Caco-2 (cell line): ENCODE measurements around the gene ZNG1F. TPM values are rescaled to one million over a fixed set of nuclear protein-coding genes. Genes with fewer than 3 reads are reported as not detected.
"Not testable (repeated sequence)": the region's sequence is repeated elsewhere in the genome, so short reads cannot be mapped to it uniquely, and the experiment has no call there.

ENCODE experiments used
- BruUV-seq: library from RNA; stranded (reverse); fragments of 400-500 nt; replicated peaks from 2 replicates; lab custom pipeline; 2021; lab: Mats Ljungman, UMichigan
- CTCF ChIA-PET: fragments of 300-600 bp; sonication (Branson Sonifier 250); formaldehyde crosslinking; loops from one replicate; lab custom pipeline; 2022; ENCODE audit warnings: antibody characterized with exemption; lab: Charles Lee
- POLR2A ChIA-PET: fragments of 300-600 bp; sonication (Branson Sonifier 250); formaldehyde crosslinking; loops from one replicate; lab custom pipeline; 2022; ENCODE audit warnings: antibody characterized with exemption; lab: Charles Lee
- DNase-seq, 2 experiments: peaks; one replicate each; pipeline versions ENCODE4 v3.0.0 to v3.0.0-alpha.2; 2020 to 2022
- H3K27me3 ChIP-seq: replicated peaks from 2 replicates; pipeline ENCODE4 v1.6.0; 2011; ENCODE audit warnings: low read length; ENCODE audit not compliant: control insufficient read depth, insufficient read depth
- H3K36me3 ChIP-seq: 2 replicates; pipeline ENCODE4 v1.5.1; 2011; ENCODE audit warnings: low read length; ENCODE audit not compliant: control insufficient read depth, insufficient read depth
- H3K4me1 ChIP-seq: fragments of 250-450 bp; sonication (Bioruptor Pico); 2 replicates; pipeline ENCODE4 v1.5.1; 2020; ENCODE audit warnings: mild to moderate bottlenecking
- H3K4me3 ChIP-seq: 2 replicates; pipeline ENCODE4 v1.5.1; 2011; ENCODE audit warnings: low read depth, mild to moderate bottlenecking, control low read depth, low read length
- H3K9me3 ChIP-seq: fragments of 250-450 bp; sonication (Bioruptor Pico); 2 replicates; pipeline ENCODE4 v1.5.1; 2020; ENCODE audit warnings: mild to moderate bottlenecking, moderate library complexity
- H3K27ac Mint-ChIP-seq: one replicate; pipeline ENCODE4 v1.8.0; 2022; ENCODE audit warnings: mixed read lengths; ENCODE audit not compliant: unreplicated experiment
- H3K27me3 Mint-ChIP-seq: one replicate; pipeline ENCODE4 v1.8.0; 2022; ENCODE audit warnings: mixed read lengths; ENCODE audit not compliant: insufficient read depth, unreplicated experiment
- H3K36me3 Mint-ChIP-seq: one replicate; pipeline ENCODE4 v1.8.0; 2022; ENCODE audit warnings: mild to moderate bottlenecking, mixed read lengths; ENCODE audit not compliant: insufficient read depth, unreplicated experiment
- H3K4me1 Mint-ChIP-seq: one replicate; pipeline ENCODE4 v1.8.0; 2022; ENCODE audit warnings: low read depth, mixed read lengths; ENCODE audit not compliant: unreplicated experiment
- H3K4me3 Mint-ChIP-seq: one replicate; pipeline ENCODE4 v1.8.0; 2022; ENCODE audit warnings: mild to moderate bottlenecking, moderate library complexity, mixed read lengths; ENCODE audit not compliant: unreplicated experiment
- H3K9me3 Mint-ChIP-seq: one replicate; pipeline ENCODE4 v1.8.0; 2022; ENCODE audit warnings: mixed read lengths; ENCODE audit not compliant: unreplicated experiment
- intact Hi-C: fragments of 100-400 bp; cut with micrococcal nuclease; formaldehyde crosslinking; loops from one replicate; pipeline ENCODE4 v1.10.0; 2022; ENCODE audit not compliant: unreplicated experiment
- total RNA-seq: library from RNA; stranded (reverse); gene quantifications from 2 replicates; pipeline ENCODE4 v1.2.3, GENCODE V29; 2022

The ZNG1F gene
- total RNA-seq, 1 experiment from 2014 or later: 4.9 TPM

DNA sequence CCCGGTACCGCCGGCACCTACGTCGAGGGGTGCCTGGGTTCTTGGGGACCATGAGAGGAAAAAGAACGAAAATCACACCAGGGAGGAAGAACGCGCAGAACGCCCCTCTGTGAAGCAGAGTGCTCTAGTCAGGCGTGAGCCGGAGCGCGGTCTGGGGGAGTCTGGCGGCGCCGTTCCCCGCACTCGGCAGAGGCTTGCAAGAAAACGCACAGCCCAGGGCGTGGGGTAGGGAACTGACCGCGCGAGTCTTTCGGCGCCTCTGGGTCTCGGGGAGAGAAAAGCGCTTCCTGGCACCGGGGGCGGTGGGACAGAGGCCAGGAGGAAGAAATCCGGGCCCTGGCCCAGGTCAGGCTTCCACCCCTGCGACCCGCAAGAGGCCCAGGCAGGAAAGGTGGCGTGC, 65.3 kb downstream of the ZNG1F start:
- H3K36me3 ChIP-seq, H3K4me3 Mint-ChIP-seq, H3K36me3 Mint-ChIP-seq, intact Hi-C loops, BruUV-seq, H3K4me1 ChIP-seq, POLR2A ChIA-PET, H3K4me3 ChIP-seq, H3K27ac Mint-ChIP-seq, H3K4me1 Mint-ChIP-seq, DNase-seq, CTCF ChIA-PET, H3K27me3 Mint-ChIP-seq, H3K9me3 Mint-ChIP-seq, H3K9me3 ChIP-seq, H3K27me3 ChIP-seq: not testable (repeated sequence)

DNA sequence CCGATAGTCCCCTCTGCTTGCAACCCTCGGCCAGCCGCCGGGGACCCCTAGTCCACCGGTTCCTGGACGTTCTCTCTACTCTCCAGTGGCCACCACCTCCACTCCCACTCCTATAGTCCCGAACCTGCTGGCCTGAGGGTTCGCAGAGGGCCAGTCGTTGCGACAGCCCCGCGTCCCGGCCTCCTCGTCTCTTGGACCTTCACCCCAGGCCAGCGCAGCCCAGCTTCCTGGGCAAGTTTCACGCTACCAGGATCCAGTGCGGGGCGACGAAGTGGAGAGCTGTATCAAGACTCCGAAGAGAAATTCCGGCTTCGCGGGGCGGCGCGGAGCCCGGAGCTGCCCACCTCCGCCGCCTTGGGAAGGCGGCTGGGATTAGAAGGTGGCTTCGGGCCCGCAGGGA, 65.7 kb downstream of the ZNG1F start:
- H3K9me3 ChIP-seq, intact Hi-C loops, H3K4me3 ChIP-seq, CTCF ChIA-PET, H3K27me3 Mint-ChIP-seq, H3K27me3 ChIP-seq, H3K4me1 ChIP-seq, H3K4me1 Mint-ChIP-seq, H3K9me3 Mint-ChIP-seq, BruUV-seq, H3K36me3 Mint-ChIP-seq, H3K4me3 Mint-ChIP-seq, H3K36me3 ChIP-seq, POLR2A ChIA-PET, H3K27ac Mint-ChIP-seq, DNase-seq: not testable (repeated sequence)

DNA sequence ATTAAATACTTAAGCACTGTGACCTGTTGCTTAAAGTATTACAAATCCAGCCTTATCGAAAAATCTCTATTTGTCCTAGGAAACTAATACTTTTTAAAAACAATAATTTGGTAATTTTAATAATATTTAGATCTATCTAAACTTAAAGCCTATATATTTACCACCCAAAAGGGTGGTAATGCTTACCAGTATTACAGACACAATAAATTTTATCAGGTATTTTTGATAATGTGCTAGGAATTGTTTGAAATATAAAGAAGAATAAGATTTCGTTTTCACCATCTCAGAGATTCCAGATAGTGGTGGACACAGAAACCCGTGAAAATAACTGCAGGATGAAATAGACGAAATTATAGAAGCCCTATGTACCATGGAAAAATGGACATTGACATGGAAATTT, 68.4 kb downstream of the ZNG1F start:
- intact Hi-C loops, H3K4me3 ChIP-seq, H3K36me3 ChIP-seq, POLR2A ChIA-PET, H3K4me3 Mint-ChIP-seq, BruUV-seq, H3K4me1 ChIP-seq, DNase-seq, H3K9me3 Mint-ChIP-seq, H3K27me3 Mint-ChIP-seq, H3K4me1 Mint-ChIP-seq, H3K27ac Mint-ChIP-seq, CTCF ChIA-PET, H3K27me3 ChIP-seq, H3K9me3 ChIP-seq, H3K36me3 Mint-ChIP-seq: not testable (repeated sequence)

DNA sequence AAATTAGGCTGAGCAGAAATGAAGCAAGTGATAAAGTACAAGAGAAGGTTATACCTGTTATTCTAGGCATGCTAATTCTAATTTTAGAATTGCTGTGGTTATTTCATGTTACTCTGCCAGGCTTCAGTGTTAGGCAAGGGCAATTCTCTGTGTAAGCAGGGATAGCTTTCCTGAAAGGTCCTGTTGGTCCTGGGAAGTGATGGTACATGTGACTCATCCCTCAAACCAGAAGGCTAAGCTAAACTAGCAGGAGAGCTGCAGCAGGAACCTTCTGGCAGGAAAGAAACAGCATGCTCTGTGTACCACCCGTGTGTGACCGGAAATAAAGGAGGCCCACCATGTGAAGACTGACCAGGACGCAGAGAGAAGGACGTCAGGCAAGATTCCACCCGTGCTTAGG, 69.4 kb downstream of the ZNG1F start:
- H3K4me3 Mint-ChIP-seq, H3K27ac Mint-ChIP-seq, H3K9me3 ChIP-seq, intact Hi-C loops, H3K27me3 ChIP-seq, H3K4me1 ChIP-seq, H3K4me3 ChIP-seq, H3K9me3 Mint-ChIP-seq, H3K4me1 Mint-ChIP-seq, CTCF ChIA-PET, DNase-seq, POLR2A ChIA-PET, H3K27me3 Mint-ChIP-seq, BruUV-seq, H3K36me3 Mint-ChIP-seq, H3K36me3 ChIP-seq: not testable (repeated sequence)

DNA sequence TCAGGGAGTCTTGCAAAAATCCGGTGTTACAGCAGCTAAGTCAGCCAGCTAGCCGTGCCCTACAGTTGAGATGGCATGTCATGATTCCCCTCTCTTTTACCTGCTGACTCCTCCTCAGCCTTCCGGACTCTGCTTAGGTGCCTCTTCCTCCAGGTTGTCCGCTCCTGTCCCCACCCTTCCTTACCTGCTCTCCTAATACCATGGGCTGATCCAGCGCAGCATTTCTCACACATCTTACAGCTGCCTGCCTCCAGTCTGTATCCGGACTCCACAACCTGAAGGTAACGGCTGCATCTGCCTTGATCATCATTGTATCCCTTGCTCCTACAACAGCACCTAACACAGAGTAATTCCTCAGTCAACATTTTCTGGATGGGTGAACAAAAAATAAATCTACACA, 69.8 kb downstream of the ZNG1F start:
- H3K9me3 ChIP-seq, DNase-seq, H3K4me3 ChIP-seq, H3K27ac Mint-ChIP-seq, H3K4me3 Mint-ChIP-seq, H3K4me1 ChIP-seq, H3K36me3 ChIP-seq, POLR2A ChIA-PET, H3K27me3 ChIP-seq, H3K27me3 Mint-ChIP-seq, CTCF ChIA-PET, H3K36me3 Mint-ChIP-seq, H3K9me3 Mint-ChIP-seq, BruUV-seq, intact Hi-C loops, H3K4me1 Mint-ChIP-seq: not testable (repeated sequence)

DNA sequence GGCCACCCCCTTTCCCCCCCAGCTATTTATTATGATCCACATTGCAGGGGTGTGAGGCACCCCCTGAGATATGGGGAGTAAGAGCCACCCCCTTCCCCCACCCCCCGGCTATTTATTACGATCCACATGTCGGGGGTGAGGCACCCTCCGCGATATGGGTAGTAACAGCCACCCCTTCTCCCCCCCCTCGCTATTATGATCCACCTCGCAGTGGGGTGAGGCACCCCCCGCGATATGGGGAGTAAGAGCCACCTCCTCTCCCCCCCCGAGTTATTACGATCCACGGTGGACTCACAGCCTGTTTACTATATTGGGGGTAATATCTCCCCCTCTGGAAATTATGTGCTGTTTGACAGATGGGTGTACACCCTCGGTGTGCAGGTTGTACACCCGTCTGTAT, 75.8 kb downstream of the ZNG1F start:
- H3K4me1 ChIP-seq, intact Hi-C loops, H3K4me1 Mint-ChIP-seq, DNase-seq, H3K9me3 ChIP-seq, H3K36me3 ChIP-seq, H3K9me3 Mint-ChIP-seq, H3K27me3 ChIP-seq, H3K27me3 Mint-ChIP-seq, H3K4me3 ChIP-seq, CTCF ChIA-PET, H3K4me3 Mint-ChIP-seq, POLR2A ChIA-PET, H3K36me3 Mint-ChIP-seq, BruUV-seq, H3K27ac Mint-ChIP-seq: not testable (repeated sequence)

DNA sequence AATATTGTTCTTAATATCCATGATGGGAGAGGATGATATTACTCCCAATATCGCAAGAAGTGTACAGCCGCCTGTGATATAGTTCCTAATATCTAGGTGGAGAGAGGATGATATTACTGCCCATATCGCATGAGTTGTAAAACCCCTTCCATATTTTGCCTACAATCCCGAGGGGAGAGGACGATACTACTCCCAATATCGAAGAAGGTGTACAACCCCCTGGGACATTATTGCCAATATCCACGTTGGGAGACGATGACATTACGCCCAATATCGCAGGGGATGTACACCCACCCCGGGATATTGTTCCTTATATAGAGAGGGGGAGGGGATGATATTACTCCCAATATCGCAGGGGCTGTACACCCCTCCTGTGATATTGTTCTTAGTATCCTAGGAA, 77.7 kb downstream of the ZNG1F start:
- H3K4me3 ChIP-seq, H3K4me1 Mint-ChIP-seq, H3K36me3 Mint-ChIP-seq, H3K9me3 ChIP-seq, BruUV-seq, DNase-seq, H3K4me3 Mint-ChIP-seq, H3K27ac Mint-ChIP-seq, H3K27me3 ChIP-seq, intact Hi-C loops, H3K36me3 ChIP-seq, POLR2A ChIA-PET, H3K4me1 ChIP-seq, H3K27me3 Mint-ChIP-seq, CTCF ChIA-PET, H3K9me3 Mint-ChIP-seq: not testable (repeated sequence)
